ENCODE results near the gene TFF1. TPM values are rescaled to one million over a fixed set of nuclear protein-coding genes. Genes with fewer than 3 reads are reported as not detected.

The TFF1 gene
- total and polyA plus RNA-seq, 2 of the 4 experiments (the other 2 are of a cell fraction): not detected

- no peaks in the 10 kb centered on the region for H4K20me1 ChIP-seq (ENCODE audit: insufficient read depth, low read length)
- in situ Hi-C loops (cut with MboI; ENCODE audit: low sequenced_read_pairs): no loop called here
- no peak overlapping the region for H2BK5ac ChIP-seq (ENCODE audit: low read depth, low read length, poor library complexity, severe bottlenecking)
- H3K14ac ChIP-seq (replicated peaks; ENCODE audit: low read depth, low read length): no peak overlapping the region
- TF ChIP-seq NFE2L2 (IDR thresholded peaks at IDR 0.05; ENCODE audit: low read depth, low read length) (no peak), USF2 (IDR thresholded peaks at IDR 0.05; ENCODE audit: low read depth, low read length) (no peak), BHLHE40 (IDR thresholded peaks at IDR 0.05; ENCODE audit: low read depth, low read length) (no peak), MAZ (IDR thresholded peaks at IDR 0.05; ENCODE audit: borderline replicate concordance, low read depth, low read length) (no peak), RAD21 (IDR thresholded peaks at IDR 0.05; ENCODE audit: low read length) (no peak), FOS (IDR thresholded peaks at IDR 0.05; ENCODE audit: low read depth, low read length) (no peak), MAFK (IDR thresholded peaks at IDR 0.05; ENCODE audit: low read depth, low read length) (no peak)
- no peaks in the 10 kb centered on the region for H3K9me1 ChIP-seq (ENCODE audit: insufficient read depth, low read length)
- H3K4me3 ChIP-seq (ENCODE audit: insufficient read depth, low read depth, low read length): no peak overlapping the region
- ATAC-seq (ENCODE audit: low read depth): no peak
- H3K9ac ChIP-seq (ENCODE audit: low read depth, low read length): no peak overlapping the region
- no peak overlapping the region for H2BK120ac ChIP-seq (ENCODE audit: low read depth, low read length)
- no peaks in the 10 kb centered on the region for H3K36me3 ChIP-seq (ENCODE audit: control insufficient read depth, insufficient read depth, low read length)
- H2AFZ ChIP-seq (replicated peaks; ENCODE audit: low read length, poor library complexity): no peak overlapping the region
- H3K9me3 ChIP-seq (ENCODE audit: control insufficient read depth, insufficient read depth, low read length): peaks cover 3% of the 10 kb centered on the region; the same call in 1 of the 2 replicates
- no peak overlapping the region for H2BK15ac ChIP-seq (ENCODE audit: low read depth, low read length)
- no peak overlapping the region for H2AK5ac ChIP-seq (ENCODE audit: low read depth, low read length)
- no peak overlapping the region for H3K27ac ChIP-seq (ENCODE audit: insufficient read depth, low read length)
- intact Hi-C loops (cut with micrococcal nuclease): no loop called here
- no TSS peak for BruUV-seq (replicated peaks)
- H4K8ac ChIP-seq (ENCODE audit: low read depth in 2 of 2, low read length in 2 of 2): no peak overlapping the region
- no peaks in the 10 kb centered on the region for H3K4me1 ChIP-seq (ENCODE audit: control insufficient read depth, insufficient read depth, low read length)
- H3K18ac ChIP-seq (ENCODE audit: low read depth, low read length): no peak overlapping the region
- no peak for DNase-seq
- H3K4me2 ChIP-seq (ENCODE audit: low read depth, low read length): no peak overlapping the region
- WGBS, 2 experiments (ENCODE audit: extremely low coverage in 2 of 2, insufficient read length in 1 of 2): 80% methylated on average over 1 of the region's 2 CpGs; no CpG with 5 or more reads in 1 of the 2 experiments
- no peaks in the 10 kb centered on the region for H3K79me1 ChIP-seq (ENCODE audit: low read depth in 1 of 2, low read length in 2 of 2)
- no peak overlapping the region for H2AK9ac ChIP-seq (replicated peaks; ENCODE audit: low read depth, low read length, poor library complexity)
- CTCF ChIA-PET: no interaction called here
- dilution Hi-C loops (cut with HindIII; ENCODE audit: low sequenced_read_pairs, unreplicated experiment): no loop called here
- H3K4ac ChIP-seq (ENCODE audit: low read depth, low read length): no peak overlapping the region
- no peak overlapping the region for H3K56ac ChIP-seq (ENCODE audit: extremely low read depth, insufficient read depth, low read length)
- H4K91ac ChIP-seq (ENCODE audit: insufficient read depth, low read depth, low read length): no peak overlapping the region
- peaks cover 27% of the 10 kb centered on the region for H3K27me3 ChIP-seq (ENCODE audit: control insufficient read depth, insufficient read depth, low read length)
- POLR2A ChIA-PET (ENCODE audit: unreplicated experiment): no interaction called here
- no peak overlapping the region for H4K5ac ChIP-seq (ENCODE audit: low read depth, low read length)
- H3K23ac ChIP-seq (ENCODE audit: low read depth, low read length): no peak overlapping the region
- no peak overlapping the region for H2BK20ac ChIP-seq (ENCODE audit: low read depth, low read length)
These were observed 18.7 kb upstream of the TFF1 start for GRCh38 chr21:42384989-42385388.
